Activated naive CD4-positive, alpha-beta T cell treated with anti-CD3 and anti-CD28 coated beads, Interleukin-2, amount 50 U/mL, for 16 hours (primary cell): ENCODE results near the gene RLBP1.
A peak's percentile ranks its signal among the peaks of the same experiment; 100 is the strongest.
"Not testable (repeated sequence)": the region's sequence is repeated elsewhere in the genome, so short reads cannot be mapped to it uniquely, and the experiment has no call there.

Experiments used
- DNase-seq: peaks from one replicate; pipeline ENCODE4 v3.0.0-alpha.2; 2020

RLBP1 gene

GRCh38 chr15:89221543-89221942 lies at the start of gene RLBP1:
Gene RLBP1 (minus strand): TSS chr15:89221579. CDS start chr15:89218975, 2,604 bp downstream.
- no peak for DNase-seq

- DNase-seq: not testable (repeated sequence)
Measured at GRCh38 chr15:89250142-89250541, 28.8 kb upstream of the RLBP1 start.

- no peak for DNase-seq
Measured at GRCh38 chr15:89248584-89248983, 27.2 kb upstream of the RLBP1 start.

- no peak for DNase-seq
Measured at GRCh38 chr15:89247446-89247845, 26.1 kb upstream of the RLBP1 start.

- DNase-seq: no peak
Measured at GRCh38 chr15:89244574-89244903, 23.2 kb upstream of the RLBP1 start.

- peak; percentile 98 for DNase-seq
Measured at GRCh38 chr15:89243691-89244573, 22.6 kb upstream of the RLBP1 start, which contains the start of gene FANCI. Gene FANCI (plus strand): TSS chr15:89243979. CDS start chr15:89247648, 3,669 bp downstream.

- DNase-seq: no peak
Measured at GRCh38 chr15:89243046-89243690, 21.8 kb upstream of the RLBP1 start.

GRCh38 chr15:89239883-89240810 lies 18.8 kb upstream of the RLBP1 start:
- not testable (repeated sequence) for DNase-seq

GRCh38 chr15:89231832-89232231 lies 10.5 kb upstream of the RLBP1 start:
- DNase-seq: no peak

- DNase-seq: no peak
Measured at GRCh38 chr15:89230277-89230676, 8.9 kb upstream of the RLBP1 start.

- no peak for DNase-seq
Measured at GRCh38 chr15:89227425-89227824, 6.0 kb upstream of the RLBP1 start.

GRCh38 chr15:89226359-89227221 lies 5.2 kb upstream of the RLBP1 start:
- no peak for DNase-seq

GRCh38 chr15:89225588-89225987 lies 4.2 kb upstream of the RLBP1 start:
- no peak for DNase-seq

GRCh38 chr15:89218531-89218930 lies 2.8 kb downstream of the RLBP1 start:
- DNase-seq: no peak

GRCh38 chr15:89217686-89218376 lies 3.5 kb downstream of the RLBP1 start:
- no peak for DNase-seq

- DNase-seq: no peak
Measured at GRCh38 chr15:89217031-89217430, 4.3 kb downstream of the RLBP1 start.

- no peak for DNase-seq
Measured at GRCh38 chr15:89215627-89216026, 5.8 kb downstream of the RLBP1 start.

GRCh38 chr15:89211678-89212170 lies 9.7 kb downstream of the RLBP1 start:
- DNase-seq: no peak

- DNase-seq: no peak
Measured at GRCh38 chr15:89209057-89209456, 12.3 kb downstream of the RLBP1 start.

GRCh38 chr15:89208256-89208655 lies 13.1 kb downstream of the RLBP1 start:
- DNase-seq: no peak

- DNase-seq: peak; percentile 72
Measured at GRCh38 chr15:89206908-89207331, 14.5 kb downstream of the RLBP1 start.
